CD14-positive monocyte (primary cell): ENCODE results near the gene SLC7A5. TPM values are rescaled to one million over a fixed set of nuclear protein-coding genes. Genes with fewer than 3 reads are reported as not detected.

ENCODE experiments used
- DNase-seq, 3 donors: peaks; one replicate each; pipeline ENCODE4 v3.0.0-alpha.2; 2011 to 2022
- H2AFZ ChIP-seq: 2 replicates; pipeline ENCODE4 v1.6.0; 2012; ENCODE audit warnings: mild to moderate bottlenecking, low read depth, low read length, inconsistent platforms; ENCODE audit not compliant: insufficient read depth, poor library complexity, severe bottlenecking
- H3K27ac ChIP-seq, 2 donors: 1 replicate in 1 of 2; 2 replicates in 1 of 2; pipeline ENCODE4 v1.5.1; 2012 to 2013; ENCODE audit warnings: low read length in 2 of 2, control low read depth in 1 of 2, inconsistent platforms in 1 of 2, low read depth in 1 of 2, mild to moderate bottlenecking in 1 of 2
- H3K27me3 ChIP-seq, 2 donors: one replicate each; pipeline versions ENCODE4 v1.6.0 to v1.6.1; 2011 to 2013; ENCODE audit warnings: low read length in 2 of 2; ENCODE audit not compliant: control insufficient read depth in 2 of 2, insufficient read depth in 2 of 2
- H3K36me3 ChIP-seq, 2 donors: replicated peaks in 1 of 2; 1 replicate in 1 of 2; 2 replicates in 1 of 2; pipeline versions ENCODE4 v1.5.1 to v1.6.1; 2012 to 2013; ENCODE audit warnings: low read length in 2 of 2, control low read depth in 1 of 2, inconsistent platforms in 1 of 2, mild to moderate bottlenecking in 1 of 2; ENCODE audit not compliant: insufficient read depth in 2 of 2, control insufficient read depth in 1 of 2
- H3K4me1 ChIP-seq, 2 donors: 1 replicate in 1 of 2; 2 replicates in 1 of 2; pipeline versions ENCODE4 v1.5.1 to v1.6.1; 2012 to 2013; ENCODE audit warnings: low read length in 2 of 2, control low read depth in 1 of 2, inconsistent platforms in 1 of 2, mild to moderate bottlenecking in 1 of 2, moderate library complexity in 1 of 2; ENCODE audit not compliant: insufficient read depth in 2 of 2, control insufficient read depth in 1 of 2
- H3K4me2 ChIP-seq: replicated peaks from 2 replicates; pipeline ENCODE3; 2012; ENCODE audit warnings: low read length, moderate library complexity, mild to moderate bottlenecking; ENCODE audit not compliant: poor library complexity, severe bottlenecking; ENCODE audit errors: extremely low read depth
- H3K4me3 ChIP-seq, 3 experiments: fragments of 200-600 bp in 1 of 3; sonication (generic) in 1 of 3; replicated peaks in 1 of 3; 1 replicate in 2 of 3; 2 replicates in 1 of 3; pipeline ENCODE4 v1.5.1; 2011 to 2013; ENCODE audit warnings: low read length in 3 of 3, mild to moderate bottlenecking in 3 of 3, control low read depth in 2 of 3, low read depth in 2 of 3, inconsistent platforms in 1 of 3, moderate library complexity in 1 of 3
- H3K79me2 ChIP-seq: 2 replicates; pipeline ENCODE4 v1.6.0; 2012; ENCODE audit warnings: mild to moderate bottlenecking, control low read depth, inconsistent platforms, low read length, moderate library complexity; ENCODE audit not compliant: insufficient read depth
- H3K9ac ChIP-seq: 2 replicates; pipeline ENCODE4 v1.6.0; 2017; ENCODE audit warnings: low read length, mild to moderate bottlenecking; ENCODE audit not compliant: insufficient read depth, poor library complexity, severe bottlenecking
- H3K9me3 ChIP-seq, 2 donors: replicated peaks in 1 of 2; 1 replicate in 1 of 2; 2 replicates in 1 of 2; pipeline versions ENCODE4 v1.5.1 to v1.6.1; 2012 to 2013; ENCODE audit warnings: low read length in 2 of 2, control low read depth in 1 of 2; ENCODE audit not compliant: control insufficient read depth in 1 of 2, insufficient read depth in 1 of 2
- H4K20me1 ChIP-seq: 2 replicates; pipeline ENCODE4 v1.6.0; 2012; ENCODE audit warnings: mild to moderate bottlenecking, low read length, control low read depth, moderate library complexity; ENCODE audit not compliant: insufficient read depth
- H3K27ac Mint-ChIP-seq, 7 donors: one replicate each; pipeline ENCODE4 v1.8.0; 2020; ENCODE audit warnings: mild to moderate bottlenecking in 7 of 7, mixed read lengths in 7 of 7, moderate library complexity in 6 of 7, inconsistent platforms in 2 of 7
- H3K27me3 Mint-ChIP-seq, 3 donors: one replicate each; pipeline ENCODE4 v1.8.0; 2021 to 2022; ENCODE audit warnings: low read depth in 3 of 3, mild to moderate bottlenecking in 3 of 3, mixed read lengths in 3 of 3, moderate library complexity in 3 of 3, inconsistent platforms in 1 of 3
- H3K36me3 Mint-ChIP-seq, 2 donors: one replicate each; pipeline ENCODE4 v1.8.0; 2020; ENCODE audit warnings: mixed read lengths in 2 of 2, inconsistent platforms in 1 of 2, mild to moderate bottlenecking in 1 of 2
- H3K4me1 Mint-ChIP-seq: one replicate; pipeline ENCODE4 v1.8.0; 2020; ENCODE audit warnings: mild to moderate bottlenecking, mixed read lengths
- H3K4me3 Mint-ChIP-seq, 2 donors: one replicate each; pipeline ENCODE4 v1.8.0; 2020; ENCODE audit warnings: mild to moderate bottlenecking in 2 of 2, mixed read lengths in 2 of 2, moderate library complexity in 1 of 2
- H3K9me3 Mint-ChIP-seq, 7 donors: one replicate each; pipeline ENCODE4 v1.8.0; 2020 to 2022; ENCODE audit warnings: mixed read lengths in 7 of 7, mild to moderate bottlenecking in 6 of 7, moderate library complexity in 6 of 7, inconsistent platforms in 2 of 7
- WGBS: methylation state at CpG from one replicate; pipeline ENCODE4 v1.1.5; 2013; ENCODE audit warnings: missing lambda C conversion rate; ENCODE audit not compliant: insufficient coverage; 5-methylcytosine and 5-hydroxymethylcytosine counted together
- intact Hi-C, 2 donors: fragments of 100-400 bp; cut with micrococcal nuclease; formaldehyde crosslinking; loops; one replicate each; pipeline versions ENCODE4 v1.15.0 to v1.15.1; 2023
- polyA plus RNA-seq, 3 donors: library from polyadenylated mRNA; depleted of rRNA in 1 of 3; unstranded in 2 of 3; stranded (reverse) in 1 of 3; fragments of 300-500 nt in 2 of 3; fragments of >200 nt in 1 of 3; fragmentation: Illumina TruSeq in 2 of 3; gene quantifications; 1 replicate in 2 of 3; 2 replicates in 1 of 3; pipeline ENCODE4 v1.2.3, GENCODE V29; 2012 to 2021
- TF ChIP-seq, protein P1 (sequence below): fragments of 200-600 bp; IDR thresholded peaks from one replicate; pipeline ENCODE4 v1.8.0; 2022; ENCODE audit warnings: antibody characterized with exemption, mild to moderate bottlenecking

SLC7A5 gene
- polyA plus RNA-seq, 3 donors: 0.40 to 5.8 (median 1.1) TPM

DNA sequence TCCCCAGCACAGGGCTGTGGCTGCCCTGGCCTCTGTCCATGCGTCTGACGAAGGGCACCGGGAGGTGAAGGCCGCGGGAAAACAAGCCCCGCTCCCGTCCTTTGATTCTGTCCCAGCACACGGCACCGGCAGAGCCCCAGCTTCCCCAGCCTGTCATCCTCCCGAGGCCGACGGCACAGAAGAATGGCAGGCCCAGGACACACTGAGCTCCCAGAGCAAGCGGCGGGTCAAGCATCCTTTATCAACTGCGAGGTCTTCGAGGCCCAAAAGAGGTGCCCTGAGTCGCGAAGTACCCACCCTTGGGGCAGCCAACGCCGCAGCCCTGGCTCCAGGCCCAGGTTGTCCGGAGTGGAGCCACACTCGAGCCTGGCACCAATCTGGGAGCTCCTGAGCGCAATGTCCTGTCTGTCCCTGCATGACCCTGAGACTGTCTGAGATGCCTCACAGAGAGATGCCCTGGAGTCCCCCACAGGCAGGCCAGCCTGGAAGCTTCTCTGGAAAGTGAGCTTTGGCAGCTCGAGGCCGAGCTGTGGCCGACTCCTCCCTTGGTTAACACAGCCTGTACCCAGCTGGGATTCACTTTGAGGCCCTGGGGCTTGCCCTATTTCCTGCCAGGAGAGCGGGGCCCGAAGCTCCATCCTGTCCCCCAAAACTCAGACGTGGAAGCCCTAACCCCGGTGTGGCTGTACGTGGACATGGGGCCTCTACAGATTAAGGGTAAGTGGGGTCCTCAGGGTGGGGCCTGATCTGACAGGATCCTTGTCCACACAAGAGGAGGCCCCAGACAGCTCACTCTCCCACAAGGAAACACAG is 23.3 kb downstream of the SLC7A5 start:
- H3K4me3 Mint-ChIP-seq: no peak overlapping the region
- H3K4me3 ChIP-seq: no peak overlapping the region
- no peaks in the 10 kb centered on the region for H3K27me3 ChIP-seq
- WGBS: 94% methylated on average over 26 of the region's 31 CpGs
- no peak overlapping the region for H2AFZ ChIP-seq
- H3K79me2 ChIP-seq: peaks cover 5% of the 10 kb centered on the region
- DNase-seq: no peak
- TF ChIP-seq, protein P1, sequence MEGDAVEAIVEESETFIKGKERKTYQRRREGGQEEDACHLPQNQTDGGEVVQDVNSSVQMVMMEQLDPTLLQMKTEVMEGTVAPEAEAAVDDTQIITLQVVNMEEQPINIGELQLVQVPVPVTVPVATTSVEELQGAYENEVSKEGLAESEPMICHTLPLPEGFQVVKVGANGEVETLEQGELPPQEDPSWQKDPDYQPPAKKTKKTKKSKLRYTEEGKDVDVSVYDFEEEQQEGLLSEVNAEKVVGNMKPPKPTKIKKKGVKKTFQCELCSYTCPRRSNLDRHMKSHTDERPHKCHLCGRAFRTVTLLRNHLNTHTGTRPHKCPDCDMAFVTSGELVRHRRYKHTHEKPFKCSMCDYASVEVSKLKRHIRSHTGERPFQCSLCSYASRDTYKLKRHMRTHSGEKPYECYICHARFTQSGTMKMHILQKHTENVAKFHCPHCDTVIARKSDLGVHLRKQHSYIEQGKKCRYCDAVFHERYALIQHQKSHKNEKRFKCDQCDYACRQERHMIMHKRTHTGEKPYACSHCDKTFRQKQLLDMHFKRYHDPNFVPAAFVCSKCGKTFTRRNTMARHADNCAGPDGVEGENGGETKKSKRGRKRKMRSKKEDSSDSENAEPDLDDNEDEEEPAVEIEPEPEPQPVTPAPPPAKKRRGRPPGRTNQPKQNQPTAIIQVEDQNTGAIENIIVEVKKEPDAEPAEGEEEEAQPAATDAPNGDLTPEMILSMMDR: no peak
- no peaks in the 10 kb centered on the region for H3K9me3 Mint-ChIP-seq
- peaks cover 4 to 10% of the 10 kb centered on the region in 2 donors for H3K4me1 ChIP-seq
- no peak overlapping the region for H3K9ac ChIP-seq
- intact Hi-C loops: no loop called here
- H3K27ac Mint-ChIP-seq: peak overlapping the region in 1 of 7 donors; percentile 49
- peaks cover 0 to 2% of the 10 kb centered on the region in 2 donors for H3K36me3 ChIP-seq
- no peak overlapping the region for H3K4me2 ChIP-seq
- no peaks in the 10 kb centered on the region for H4K20me1 ChIP-seq
- peaks cover 16 to 19% of the 10 kb centered on the region in 2 donors for H3K36me3 Mint-ChIP-seq
- H3K27ac ChIP-seq: no peak overlapping the region
- H3K4me1 Mint-ChIP-seq: peaks cover 2% of the 10 kb centered on the region
- no peaks in the 10 kb centered on the region for H3K9me3 ChIP-seq
- H3K27me3 Mint-ChIP-seq: peaks cover 0 to 3% (median 3%) of the 10 kb centered on the region in 3 donors

DNA sequence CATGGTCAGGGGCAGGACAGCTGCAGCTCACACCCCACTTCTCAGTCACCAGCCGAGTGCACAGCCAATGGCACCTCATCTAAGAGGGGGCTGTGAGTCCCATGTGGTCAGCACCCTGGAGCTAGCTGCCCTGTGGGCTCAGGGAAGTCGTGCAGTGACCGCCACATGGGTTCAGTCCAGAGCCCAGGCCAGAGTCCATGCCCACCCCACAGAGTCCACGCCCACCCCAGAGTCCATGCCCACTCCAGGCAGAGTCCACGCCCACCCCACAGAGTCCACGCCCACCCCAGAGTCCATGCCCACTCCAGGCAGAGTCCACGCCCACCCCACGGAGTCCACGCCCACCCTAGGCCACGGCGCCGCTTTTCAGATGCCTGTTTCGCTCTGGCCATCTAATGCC is 24.1 kb downstream of the SLC7A5 start:
- peak overlapping the region in 1 of 7 donors; percentile 43 for H3K27ac Mint-ChIP-seq
- no peaks in the 10 kb centered on the region for H3K4me1 Mint-ChIP-seq
- H2AFZ ChIP-seq: no peak overlapping the region
- H3K27me3 ChIP-seq: no peaks in the 10 kb centered on the region
- H3K27ac ChIP-seq: no peak overlapping the region
- no peaks in the 10 kb centered on the region for H3K9me3 Mint-ChIP-seq
- TF ChIP-seq, protein P1: no peak
- peaks cover 9 to 16% of the 10 kb centered on the region in 2 donors for H3K36me3 Mint-ChIP-seq
- H4K20me1 ChIP-seq: no peaks in the 10 kb centered on the region
- intact Hi-C loops: no loop called here
- H3K4me3 ChIP-seq: no peak overlapping the region
- H3K27me3 Mint-ChIP-seq: peaks cover 0 to 3% (median 3%) of the 10 kb centered on the region in 3 donors
- no peak overlapping the region for H3K9ac ChIP-seq
- no peaks in the 10 kb centered on the region for H3K9me3 ChIP-seq
- H3K4me2 ChIP-seq: no peak overlapping the region
- H3K36me3 ChIP-seq: no peaks in the 10 kb centered on the region
- H3K4me3 Mint-ChIP-seq: no peak overlapping the region
- H3K79me2 ChIP-seq: peaks cover 5% of the 10 kb centered on the region
- no peak for DNase-seq
- 86% methylated on average over 1 of the region's 13 CpGs for WGBS
- peaks cover 2 to 3% of the 10 kb centered on the region in 2 donors for H3K4me1 ChIP-seq
